ENCODE results near the gene RGSL1. TPM values are rescaled to one million over a fixed set of nuclear protein-coding genes. Genes with fewer than 3 reads are reported as not detected.

RGSL1 gene
- total and polyA plus RNA-seq, 2 donors (not counting 1 experiment from before 2014, with no cell fraction given): not detected

DNA sequence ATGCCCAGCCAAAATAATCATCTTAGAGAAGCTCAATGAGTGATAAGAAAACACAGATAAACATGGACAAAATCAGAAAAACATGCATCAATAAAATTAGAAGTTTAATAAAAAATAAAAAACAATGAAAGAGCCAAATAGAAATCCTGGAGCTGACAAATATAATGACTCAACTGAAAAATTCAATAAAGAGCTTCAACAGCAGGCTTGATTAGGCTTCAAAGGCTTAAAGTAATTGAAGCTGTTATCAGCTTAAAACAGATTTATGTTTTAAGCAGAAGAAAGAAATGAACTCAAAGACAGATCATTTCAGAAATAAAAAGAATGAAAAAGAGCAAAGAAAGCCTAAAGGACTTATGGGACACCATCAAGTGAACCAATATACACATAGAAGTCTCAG, 28.3 kb downstream of the RGSL1 start:
- Histone ChIP-seq H3K9me3 (ENCODE audit: control insufficient read depth, insufficient read depth, low read depth, low read length) (no peaks in the 10 kb centered on the region), H3K4me3 (replicated peaks in 1 of 4; ENCODE audit: control extremely low read depth in 1 of 4, insufficient read depth in 1 of 4, low read depth in 3 of 4, low read length in 4 of 4) (no peak overlapping the region), H3K27me3 (ENCODE audit: control insufficient read depth, insufficient read depth, low read length) (no peaks in the 10 kb centered on the region), H3K27ac (ENCODE audit: insufficient read depth, low read length) (no peak overlapping the region), H3K9ac (ENCODE audit: insufficient read depth, low read length) (no peak overlapping the region), H3K4me2 (ENCODE audit: extremely low read depth, insufficient read depth, low read length) (no peak overlapping the region), H3K4me1 (ENCODE audit: control insufficient read depth, extremely low read depth, insufficient read depth, low read length) (no peaks in the 10 kb centered on the region), H4K20me1 (ENCODE audit: control insufficient read depth, extremely low read depth, insufficient read depth, low read length) (no peaks in the 10 kb centered on the region), H3K79me2 (ENCODE audit: control insufficient read depth, insufficient read depth, low read length) (no peaks in the 10 kb centered on the region), H3K36me3 (ENCODE audit: control insufficient read depth, insufficient read depth, low read length) (no peaks in the 10 kb centered on the region), H2AFZ (ENCODE audit: low read length) (no peak overlapping the region)
- no peak for DNase-seq (ENCODE audit: low read depth in 2 of 2)
- TF ChIP-seq, protein P1, sequence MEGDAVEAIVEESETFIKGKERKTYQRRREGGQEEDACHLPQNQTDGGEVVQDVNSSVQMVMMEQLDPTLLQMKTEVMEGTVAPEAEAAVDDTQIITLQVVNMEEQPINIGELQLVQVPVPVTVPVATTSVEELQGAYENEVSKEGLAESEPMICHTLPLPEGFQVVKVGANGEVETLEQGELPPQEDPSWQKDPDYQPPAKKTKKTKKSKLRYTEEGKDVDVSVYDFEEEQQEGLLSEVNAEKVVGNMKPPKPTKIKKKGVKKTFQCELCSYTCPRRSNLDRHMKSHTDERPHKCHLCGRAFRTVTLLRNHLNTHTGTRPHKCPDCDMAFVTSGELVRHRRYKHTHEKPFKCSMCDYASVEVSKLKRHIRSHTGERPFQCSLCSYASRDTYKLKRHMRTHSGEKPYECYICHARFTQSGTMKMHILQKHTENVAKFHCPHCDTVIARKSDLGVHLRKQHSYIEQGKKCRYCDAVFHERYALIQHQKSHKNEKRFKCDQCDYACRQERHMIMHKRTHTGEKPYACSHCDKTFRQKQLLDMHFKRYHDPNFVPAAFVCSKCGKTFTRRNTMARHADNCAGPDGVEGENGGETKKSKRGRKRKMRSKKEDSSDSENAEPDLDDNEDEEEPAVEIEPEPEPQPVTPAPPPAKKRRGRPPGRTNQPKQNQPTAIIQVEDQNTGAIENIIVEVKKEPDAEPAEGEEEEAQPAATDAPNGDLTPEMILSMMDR (conservative IDR thresholded peaks at IDR 0.05 in 1 of 2, IDR thresholded peaks at IDR 0.05 in 1 of 2; ENCODE audit: low read depth in 1 of 2, low read length in 2 of 2): no peak
- TF ChIP-seq EZH2 (IDR thresholded peaks at IDR 0.05; ENCODE audit: low read length, missing control alignments): no peak

DNA sequence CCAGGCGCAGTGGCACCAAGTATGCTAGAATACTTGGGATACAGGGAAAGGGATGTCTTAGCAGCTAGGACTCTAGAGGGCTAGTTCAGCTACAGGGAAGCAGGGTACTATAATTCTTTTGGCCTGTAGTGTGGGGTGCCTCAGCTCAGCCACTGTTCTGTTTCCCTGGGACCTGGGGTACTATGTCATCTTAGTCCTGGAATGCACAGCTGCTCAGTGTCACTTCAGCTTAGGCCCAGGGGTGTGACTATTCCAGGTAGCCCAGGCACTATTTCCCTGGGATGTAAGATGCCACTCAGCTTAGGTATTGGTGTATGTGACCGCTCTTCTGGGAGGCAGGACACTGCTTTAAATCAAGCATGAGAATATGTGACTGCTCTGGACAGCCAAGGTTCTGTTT, 34.1 kb downstream of the RGSL1 start:
- Histone ChIP-seq H4K20me1 (ENCODE audit: control insufficient read depth, extremely low read depth, insufficient read depth, low read length) (no peaks in the 10 kb centered on the region), H3K4me3 (replicated peaks in 1 of 4; ENCODE audit: control extremely low read depth in 1 of 4, insufficient read depth in 1 of 4, low read depth in 3 of 4, low read length in 4 of 4) (no peak overlapping the region), H3K4me1 (ENCODE audit: control insufficient read depth, extremely low read depth, insufficient read depth, low read length) (no peaks in the 10 kb centered on the region), H3K79me2 (ENCODE audit: control insufficient read depth, insufficient read depth, low read length) (no peaks in the 10 kb centered on the region), H3K9me3 (ENCODE audit: control insufficient read depth, insufficient read depth, low read depth, low read length) (no peaks in the 10 kb centered on the region), H3K9ac (ENCODE audit: insufficient read depth, low read length) (no peak overlapping the region), H2AFZ (ENCODE audit: low read length) (no peak overlapping the region), H3K4me2 (ENCODE audit: extremely low read depth, insufficient read depth, low read length) (no peak overlapping the region), H3K27me3 (ENCODE audit: control insufficient read depth, insufficient read depth, low read length) (no peaks in the 10 kb centered on the region), H3K36me3 (ENCODE audit: control insufficient read depth, insufficient read depth, low read length) (no peaks in the 10 kb centered on the region), H3K27ac (ENCODE audit: insufficient read depth, low read length) (no peak overlapping the region)
- no peak for DNase-seq (ENCODE audit: low read depth in 2 of 2)
- TF ChIP-seq, protein P1 (conservative IDR thresholded peaks at IDR 0.05 in 1 of 2, IDR thresholded peaks at IDR 0.05 in 1 of 2; ENCODE audit: low read depth in 1 of 2, low read length in 2 of 2): no peak
- no peak for TF ChIP-seq EZH2 (IDR thresholded peaks at IDR 0.05; ENCODE audit: low read length, missing control alignments)

DNA sequence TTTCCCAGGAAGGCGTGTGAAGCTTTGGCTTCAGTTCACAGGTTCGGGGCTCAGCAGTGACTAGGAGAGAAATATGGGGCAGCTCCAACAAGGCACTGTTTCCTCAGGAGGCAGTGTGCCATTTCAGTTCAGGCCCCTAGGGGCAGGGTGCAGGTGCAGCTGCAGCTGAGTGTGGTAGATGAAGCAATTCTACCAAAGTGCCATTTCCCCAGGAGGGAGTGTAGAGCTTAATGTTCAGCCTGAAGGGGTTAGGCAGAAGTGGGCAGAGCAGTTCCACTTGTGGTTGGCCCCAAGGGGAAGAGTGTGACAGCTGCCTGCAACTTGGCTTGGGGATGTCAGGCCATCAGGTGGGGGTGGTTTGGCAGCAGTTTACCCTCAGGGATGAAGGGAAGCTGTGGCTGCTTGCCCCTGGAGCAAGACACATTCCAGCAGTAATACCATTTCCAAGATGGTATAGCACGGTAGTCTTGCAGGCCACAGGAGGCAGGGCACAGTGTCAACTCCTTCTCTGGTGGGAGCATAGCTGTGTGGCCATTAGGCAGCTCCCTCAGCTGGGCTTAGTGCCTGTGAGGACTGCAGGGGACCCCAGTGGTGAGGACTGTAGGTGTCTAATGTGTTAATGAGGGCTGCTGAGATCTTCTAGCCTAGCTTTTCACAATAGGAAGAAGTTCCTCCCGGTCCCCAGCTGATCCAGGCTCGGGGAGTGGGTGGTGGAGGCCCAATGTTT, 34.7 kb downstream of the RGSL1 start:
- no peaks in the 10 kb centered on the region for H3K36me3 ChIP-seq (ENCODE audit: control insufficient read depth, insufficient read depth, low read length)
- H3K9ac ChIP-seq (ENCODE audit: insufficient read depth, low read length): no peak overlapping the region
- no peak overlapping the region for H3K27ac ChIP-seq (ENCODE audit: insufficient read depth, low read length)
- H2AFZ ChIP-seq (ENCODE audit: low read length): no peak overlapping the region
- H3K79me2 ChIP-seq (ENCODE audit: control insufficient read depth, insufficient read depth, low read length): no peaks in the 10 kb centered on the region
- DNase-seq (ENCODE audit: low read depth in 2 of 2): no peak
- H3K4me1 ChIP-seq (ENCODE audit: control insufficient read depth, extremely low read depth, insufficient read depth, low read length): no peaks in the 10 kb centered on the region
- no peaks in the 10 kb centered on the region for H4K20me1 ChIP-seq (ENCODE audit: control insufficient read depth, extremely low read depth, insufficient read depth, low read length)
- no peak overlapping the region for H3K4me3 ChIP-seq (replicated peaks in 1 of 4; ENCODE audit: control extremely low read depth in 1 of 4, insufficient read depth in 1 of 4, low read depth in 3 of 4, low read length in 4 of 4)
- H3K9me3 ChIP-seq (ENCODE audit: control insufficient read depth, insufficient read depth, low read depth, low read length): no peaks in the 10 kb centered on the region
- no peaks in the 10 kb centered on the region for H3K27me3 ChIP-seq (ENCODE audit: control insufficient read depth, insufficient read depth, low read length)
- no peak for TF ChIP-seq EZH2 (IDR thresholded peaks at IDR 0.05; ENCODE audit: low read length, missing control alignments)
- no peak overlapping the region for H3K4me2 ChIP-seq (ENCODE audit: extremely low read depth, insufficient read depth, low read length)

Data from fibroblast of lung (primary cell).